A549 (cell line): ENCODE measurements around the gene RPS6KB2. TPM values are rescaled to one million over a fixed set of nuclear protein-coding genes. Genes with fewer than 3 reads are reported as not detected.
A peak's percentile ranks its signal among the peaks of the same experiment; 100 is the strongest.

Experiments
- ATAC-seq, 2 experiments: fragments of 200-7000 bp in 1 of 2; fragments of >200 bp in 1 of 2; cut with Nextera tagmentation in 1 of 2; cut with Tn5 transposase in 1 of 2; 3 replicates each; pipeline versions ENCODE4 v1.8.0 to v1.9.1; 2018 to 2020; ENCODE audit warnings: mild to moderate bottlenecking in 1 of 2, moderate library complexity in 1 of 2
- CTCF ChIA-PET: fragments of 300-600 bp; sonication (Branson Sonifier 250); formaldehyde crosslinking; extraction: SDS; loops from one replicate; lab custom pipeline; 2021; ENCODE audit warnings: antibody characterized with exemption, inconsistent platforms; lab: Yijun Ruan, JAX
- POLR2A ChIA-PET: fragments of 350-600 bp; formaldehyde crosslinking; extraction: SDS; loops from one replicate; lab custom pipeline; 2021; ENCODE audit warnings: antibody characterized with exemption, inconsistent platforms; lab: Yijun Ruan, JAX
- DNase-seq, 2 experiments: peaks; one replicate each; pipeline versions ENCODE4 v3.0.0 to v3.0.0-alpha.2; 2011 to 2016; ENCODE audit warnings: low read depth in 1 of 2, low spot score in 1 of 2
- FAIRE-seq: peaks from 2 replicates; lab custom pipeline; 2011; peaks lifted over from hg19 to GRCh38; lab: Jason Lieb, UNC
- H3K27ac ChIP-seq, 2 experiments: fragments of >200 bp; sonication (Bioruptor Twin); formaldehyde crosslinking; 3 replicates each; pipeline ENCODE4 v1.5.1; 2016 to 2017
- H3K4me1 ChIP-seq: fragments of >200 bp; sonication (Bioruptor Twin); formaldehyde crosslinking; 3 replicates; pipeline ENCODE4 v1.6.1; 2016
- H3K4me2 ChIP-seq: fragments of >200 bp; sonication (Bioruptor Twin); formaldehyde crosslinking; 3 replicates; pipeline ENCODE4 v1.6.1; 2016
- H3K4me3 ChIP-seq: fragments of >200 bp; sonication (Bioruptor Twin); formaldehyde crosslinking; 3 replicates; pipeline ENCODE4 v1.5.1; 2016
- H3K9me3 ChIP-seq: fragments of >200 bp; sonication (Bioruptor Twin); formaldehyde crosslinking; 3 replicates; pipeline ENCODE4 v1.6.1; 2016
- CBX2 ChIP-seq: fragments of 200-600 bp; sonication (generic); IDR thresholded peaks from 2 replicates; pipeline ENCODE4 v1.6.1; 2016; ENCODE audit warnings: low read depth, mild to moderate bottlenecking, borderline replicate concordance
- CHD2 ChIP-seq: fragments of 150-350 bp; IDR thresholded peaks from 2 replicates; pipeline ENCODE4 v1.6.1; 2014; ENCODE audit warnings: low read length; ENCODE audit not compliant: partially characterized antibody
- CHD4 ChIP-seq: fragments of 200-600 bp; sonication (generic); IDR thresholded peaks from 2 replicates; pipeline ENCODE4 v1.6.1; 2016; ENCODE audit warnings: antibody characterized with exemption, mild to moderate bottlenecking, borderline replicate concordance
- EP300 ChIP-seq, 2 experiments: fragments of >200 bp; sonication (Bioruptor Twin); formaldehyde crosslinking; IDR thresholded peaks; 2 replicates in 1 of 2; 3 replicates in 1 of 2; pipeline ENCODE4 v1.6.1; 2016 to 2017
- ESRRA ChIP-seq: fragments of 150-350 bp; IDR thresholded peaks from 2 replicates; pipeline ENCODE4 v1.6.1; 2014; ENCODE audit warnings: mild to moderate bottlenecking, low read length, borderline replicate concordance
- FOSB ChIP-seq: fragments of 250-450 bp; sonication (Bioruptor Pico); IDR thresholded peaks from 2 replicates; pipeline ENCODE4 v1.5.0; 2020; ENCODE audit warnings: mild to moderate bottlenecking, moderate library complexity
- FOSL2 ChIP-seq, 2 experiments: fragments of 450-650 bp in 1 of 2; fragments of >200 bp in 1 of 2; sonication (Bioruptor Twin) in 1 of 2; formaldehyde crosslinking; IDR thresholded peaks; 2 replicates each; pipeline versions ENCODE4 v1.5.0 to v1.6.1; 2016 to 2020; ENCODE audit warnings: mild to moderate bottlenecking in 1 of 2, moderate library complexity in 1 of 2
- HDAC2 ChIP-seq: fragments of 200-600 bp; sonication (generic); IDR thresholded peaks from 2 replicates; pipeline ENCODE4 v1.6.1; 2016
- HOXA7 ChIP-seq: fragments of 250-450 bp; sonication (Bioruptor Pico); IDR thresholded peaks from 2 replicates; pipeline ENCODE4 v1.5.0; 2020; ENCODE audit warnings: mild to moderate bottlenecking, moderate library complexity
- HOXB5 ChIP-seq: fragments of 250-450 bp; sonication (Bioruptor Pico); IDR thresholded peaks from 2 replicates; pipeline ENCODE4 v1.5.0; 2020; ENCODE audit warnings: mild to moderate bottlenecking, moderate library complexity
- JUN ChIP-seq, 2 experiments: fragments of >200 bp; sonication (Bioruptor Twin); formaldehyde crosslinking; IDR thresholded peaks; 2 replicates in 1 of 2; 3 replicates in 1 of 2; pipeline ENCODE4 v1.6.1; 2016 to 2017
- KDM1A ChIP-seq: fragments of 200-600 bp; sonication (generic); IDR thresholded peaks from 2 replicates; pipeline ENCODE4 v1.6.1; 2016; ENCODE audit warnings: low read depth, mild to moderate bottlenecking
- MAZ ChIP-seq: fragments of 150-350 bp; IDR thresholded peaks from 2 replicates; pipeline ENCODE4 v1.6.1; 2014; ENCODE audit warnings: antibody characterized with exemption, low read depth, low read length, borderline replicate concordance
- MYC ChIP-seq: IDR thresholded peaks from 2 replicates; pipeline ENCODE4 v1.6.1; 2012; ENCODE audit warnings: mild to moderate bottlenecking, inconsistent platforms, low read length, improper control_type of control experiment, borderline replicate concordance
- PHF8 ChIP-seq: fragments of 200-600 bp; sonication (generic); IDR thresholded peaks from 2 replicates; pipeline ENCODE4 v1.6.1; 2016; ENCODE audit warnings: low read depth, mild to moderate bottlenecking, antibody characterized with exemption, moderate library complexity, borderline replicate concordance
- POLR2A ChIP-seq: IDR thresholded peaks from 2 replicates; pipeline ENCODE4 v1.6.1; 2012; ENCODE audit warnings: mild to moderate bottlenecking, low read length
- SMC3 ChIP-seq: fragments of >200 bp; sonication (Bioruptor Twin); formaldehyde crosslinking; IDR thresholded peaks from 3 replicates; pipeline ENCODE4 v1.6.1; 2018; ENCODE audit warnings: inconsistent platforms
- SREBF2 ChIP-seq: fragments of 450-650 bp; IDR thresholded peaks from 2 replicates; pipeline ENCODE4 v1.6.1; 2014; ENCODE audit warnings: mild to moderate bottlenecking, moderate library complexity
- ZC3H11A ChIP-seq: fragments of 450-650 bp; IDR thresholded peaks from 2 replicates; pipeline ENCODE4 v1.6.1; 2014; ENCODE audit warnings: antibody characterized with exemption, mild to moderate bottlenecking
- ZNF302 ChIP-seq: fragments of 250-450 bp; sonication (Bioruptor Pico); IDR thresholded peaks from 2 replicates; pipeline ENCODE4 v1.9.0; 2021; ENCODE audit warnings: inconsistent platforms, mild to moderate bottlenecking, moderate library complexity
- ZSCAN20 ChIP-seq: fragments of 250-450 bp; sonication (Bioruptor Pico); IDR thresholded peaks from 2 replicates; pipeline ENCODE4 v1.8.0; 2022; ENCODE audit warnings: mild to moderate bottlenecking, moderate library complexity
- WGBS: methylation state at CpG from one replicate; pipeline ENCODE4 v1.1.6; 2017; ENCODE audit errors: missing lambda C conversion rate; 5-methylcytosine and 5-hydroxymethylcytosine counted together
- polyA plus RNA-seq, 4 experiments: library from polyadenylated mRNA; depleted of rRNA in 3 of 4; stranded (reverse); fragments of >200 nt; fragmentation: RNase III in 1 of 4; extraction: RNeasy Plus Mini Kit Qiagen cat#74134 plus additional on column Dnase treatment in 1 of 4; gene quantifications; 2 replicates in 3 of 4; 3 replicates in 1 of 4; pipeline ENCODE4 v1.2.3, GENCODE V29; 2011 to 2017
- TF ChIP-seq, protein P1 (sequence below): IDR thresholded peaks from 2 replicates; pipeline ENCODE4 v1.6.1; 2012; ENCODE audit warnings: low read depth, borderline replicate concordance
- TF ChIP-seq, protein P2 (sequence below): fragments of 450-650 bp; IDR thresholded peaks from 2 replicates; pipeline ENCODE4 v1.6.1; 2014; ENCODE audit warnings: antibody characterized with exemption
- TF ChIP-seq, protein P3 (sequence below): fragments of >200 bp; sonication (Bioruptor Twin); formaldehyde crosslinking; IDR thresholded peaks from 2 replicates; pipeline ENCODE4 v1.6.1; 2016
- TF ChIP-seq, protein P4 (sequence below): IDR thresholded peaks from 2 replicates; pipeline ENCODE4 v1.6.1; 2012
- TF ChIP-seq, protein P5 (sequence below): fragments of >200 bp; sonication (Bioruptor Twin); formaldehyde crosslinking; IDR thresholded peaks from 3 replicates; pipeline ENCODE4 v1.5.1; 2016

The RPS6KB2 gene
- polyA plus RNA-seq, 2 of the 4 experiments (the other 2 are of a cell fraction) = 40.9 to 47.9 TPM

DNA sequence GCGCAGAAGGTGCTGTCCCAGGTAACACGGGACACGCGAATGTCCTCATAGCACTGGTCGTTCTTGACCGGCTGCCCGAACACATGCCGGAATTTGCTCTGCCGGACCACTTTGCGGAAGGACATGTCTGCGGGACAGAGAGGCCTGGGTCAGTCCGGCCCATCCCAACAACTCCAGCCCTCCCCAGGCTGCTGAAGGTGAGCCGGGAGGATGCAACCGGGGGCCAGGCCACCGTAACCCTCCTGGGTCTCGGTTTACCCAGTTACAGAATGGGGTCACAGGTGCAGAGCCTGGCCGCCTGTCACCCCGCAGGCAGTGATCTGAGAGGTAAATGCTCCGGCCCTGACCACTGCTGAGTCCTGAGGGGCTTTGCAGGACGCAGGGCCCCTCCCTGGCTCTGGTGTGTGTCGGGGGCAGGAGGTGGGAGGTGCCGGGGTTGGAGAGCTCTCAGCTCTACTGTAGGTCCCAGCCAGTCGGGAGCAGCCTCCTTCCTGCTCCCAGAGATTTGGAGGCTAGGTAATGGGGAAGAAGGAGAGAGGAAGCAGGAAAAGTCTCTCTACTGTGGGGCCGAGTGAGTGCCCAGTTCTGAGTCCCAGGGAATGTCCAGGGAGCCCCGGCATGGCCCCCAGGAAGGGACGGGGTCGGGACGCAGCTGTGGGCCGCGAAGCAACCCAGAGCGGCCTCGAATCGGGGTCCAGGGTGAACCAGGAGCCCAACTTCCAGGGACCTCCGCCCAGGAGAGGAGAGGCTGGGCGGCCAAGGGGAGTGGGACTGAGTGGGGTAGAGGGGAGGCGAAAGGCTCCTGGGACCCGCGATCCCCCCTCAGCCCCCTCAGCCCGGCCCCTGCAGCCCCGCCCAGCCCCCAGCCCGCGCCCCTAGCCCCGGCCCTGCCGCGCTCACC, 14.5 kb downstream of the RPS6KB2 start:
- POLR2A ChIA-PET = interaction anchor here (0.6 kb wide), 1 partner anchor 26 kb away, joined by 4 read pairs; the partner anchor contains the start of gene TMEM134
- FAIRE-seq (no peak), ATAC-seq (peak; percentile 11 to 22; a peak in 5 of 6 replicates), DNase-seq (no peak)
- Histone ChIP-seq H3K9me3 (no peaks in the 10 kb centered on the region), H3K4me3 (peak overlapping the region; percentile 97), H3K4me1 (peaks cover 16% of the 10 kb centered on the region), H3K4me2 (peak overlapping the region; percentile 95), H3K27ac (peak overlapping the region; percentile 93 to 94)
- 53% methylated on average over 27 of the region's 45 CpGs for WGBS
- CTCF ChIA-PET = no interaction called here
- no peak for TF ChIP-seq MAZ
- TF ChIP-seq, protein P1, sequence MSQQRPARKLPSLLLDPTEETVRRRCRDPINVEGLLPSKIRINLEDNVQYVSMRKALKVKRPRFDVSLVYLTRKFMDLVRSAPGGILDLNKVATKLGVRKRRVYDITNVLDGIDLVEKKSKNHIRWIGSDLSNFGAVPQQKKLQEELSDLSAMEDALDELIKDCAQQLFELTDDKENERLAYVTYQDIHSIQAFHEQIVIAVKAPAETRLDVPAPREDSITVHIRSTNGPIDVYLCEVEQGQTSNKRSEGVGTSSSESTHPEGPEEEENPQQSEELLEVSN = 0 out of 2 replicates have a peak, but pooled peaks have one; percentile 1

DNA sequence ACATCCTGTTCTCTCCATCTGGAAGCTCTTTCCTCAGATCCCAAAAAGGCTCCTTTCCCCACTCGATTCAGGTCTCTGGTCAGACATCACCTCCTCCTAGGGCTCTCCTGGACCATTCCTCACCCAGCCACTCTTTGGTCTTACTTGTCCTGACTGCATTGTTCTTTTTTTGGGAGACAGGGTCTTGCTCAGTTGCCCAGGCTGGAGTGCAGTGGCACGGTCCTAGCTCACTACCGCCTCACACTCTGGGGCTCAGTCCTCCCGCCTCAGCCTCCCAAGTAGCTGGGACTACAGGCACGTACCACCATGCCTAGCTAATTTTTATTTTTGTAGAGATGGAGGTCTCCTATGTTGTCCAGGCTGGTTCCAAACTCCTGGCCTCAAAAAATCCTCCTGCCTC, 17.2 kb downstream of the RPS6KB2 start:
- DNase-seq = no peak
- no peak for TF ChIP-seq ESRRA
- TF ChIP-seq HOXA7 = no peak
- TF ChIP-seq SMC3 = no peak
- no peak for TF ChIP-seq EP300 (IDR thresholded peaks at IDR 0.05)
- TF ChIP-seq ZC3H11A = no peak
- no peak for TF ChIP-seq JUN (IDR thresholded peaks at IDR 0.05)
- TF ChIP-seq, protein P2, sequence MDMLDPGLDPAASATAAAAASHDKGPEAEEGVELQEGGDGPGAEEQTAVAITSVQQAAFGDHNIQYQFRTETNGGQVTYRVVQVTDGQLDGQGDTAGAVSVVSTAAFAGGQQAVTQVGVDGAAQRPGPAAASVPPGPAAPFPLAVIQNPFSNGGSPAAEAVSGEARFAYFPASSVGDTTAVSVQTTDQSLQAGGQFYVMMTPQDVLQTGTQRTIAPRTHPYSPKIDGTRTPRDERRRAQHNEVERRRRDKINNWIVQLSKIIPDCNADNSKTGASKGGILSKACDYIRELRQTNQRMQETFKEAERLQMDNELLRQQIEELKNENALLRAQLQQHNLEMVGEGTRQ = no peak
- TF ChIP-seq SREBF2 = no peak
- TF ChIP-seq ZSCAN20 (CRISPR knock-in tag) = no peak
- no peak for TF ChIP-seq KDM1A
- TF ChIP-seq, all 56 proteins: peak for 0
- ATAC-seq = no peak
- Histone ChIP-seq H3K9me3 (no peaks in the 10 kb centered on the region), H3K27ac (no peak overlapping the region), H3K4me3 (no peak overlapping the region), H3K4me1 (peaks cover 12% of the 10 kb centered on the region), H3K4me2 (no peak overlapping the region)
- WGBS = 85% methylated on average over 5 of the region's 5 CpGs
- POLR2A ChIA-PET = no interaction called here
- no peak for FAIRE-seq
- CTCF ChIA-PET = interaction anchor here (1.0 to 1.5 kb wide), 2 partner anchors 15 to 22 kb away, joined by 3 to 4 read pairs; no protein-coding TSS in a partner anchor

DNA sequence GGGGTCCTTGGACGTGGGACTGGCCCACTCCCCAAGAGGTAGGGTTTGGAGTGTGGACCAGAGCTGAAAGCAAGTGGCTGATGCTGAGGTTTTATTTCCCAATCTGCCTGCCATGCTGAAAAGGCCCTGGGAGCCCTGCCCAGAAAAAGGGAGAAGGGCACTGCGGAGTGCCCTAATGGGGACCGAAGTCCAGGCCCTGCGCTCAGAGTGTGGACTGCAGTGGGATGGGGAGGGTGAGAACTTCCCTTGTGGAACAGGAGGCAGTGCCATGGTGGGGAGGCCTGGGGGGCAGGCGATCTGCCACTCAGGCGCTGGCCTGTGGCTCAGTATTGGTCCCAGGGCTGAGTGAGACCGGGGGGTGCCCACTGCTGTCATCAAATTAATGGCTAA, 19.9 kb downstream of the RPS6KB2 start:
- POLR2A ChIA-PET = no interaction called here
- Histone ChIP-seq H3K4me2 (no peak overlapping the region), H3K4me1 (peaks cover 8% of the 10 kb centered on the region; the same call in 2 of the 3 replicates), H3K27ac (no peak overlapping the region), H3K9me3 (no peaks in the 10 kb centered on the region), H3K4me3 (no peak overlapping the region)
- DNase-seq = no peak
- TF ChIP-seq ZNF302 (CRISPR knock-in tag) (no peak), FOSL2 (IDR thresholded peaks at IDR 0.05) (no peak), FOSL2 (CRISPR knock-in tag; IDR thresholded peaks at IDR 0.05) (no peak), HOXB5 (CRISPR knock-in tag) (no peak), POLR2A (no peak), CBX2 (no peak), ZC3H11A (no peak), CHD4 (no peak), SREBF2 (no peak), HDAC2 (no peak), CHD2 (no peak), FOSB (CRISPR knock-in tag) (no peak), PHF8 (no peak), MYC (no peak)
- TF ChIP-seq, protein P3, sequence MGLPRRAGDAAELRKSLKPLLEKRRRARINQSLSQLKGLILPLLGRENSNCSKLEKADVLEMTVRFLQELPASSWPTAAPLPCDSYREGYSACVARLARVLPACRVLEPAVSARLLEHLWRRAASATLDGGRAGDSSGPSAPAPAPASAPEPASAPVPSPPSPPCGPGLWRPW = no peak
- TF ChIP-seq, protein P1 = no peak
- TF ChIP-seq, protein P4, sequence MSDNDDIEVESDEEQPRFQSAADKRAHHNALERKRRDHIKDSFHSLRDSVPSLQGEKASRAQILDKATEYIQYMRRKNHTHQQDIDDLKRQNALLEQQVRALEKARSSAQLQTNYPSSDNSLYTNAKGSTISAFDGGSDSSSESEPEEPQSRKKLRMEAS = no peak
- TF ChIP-seq, protein P5, sequence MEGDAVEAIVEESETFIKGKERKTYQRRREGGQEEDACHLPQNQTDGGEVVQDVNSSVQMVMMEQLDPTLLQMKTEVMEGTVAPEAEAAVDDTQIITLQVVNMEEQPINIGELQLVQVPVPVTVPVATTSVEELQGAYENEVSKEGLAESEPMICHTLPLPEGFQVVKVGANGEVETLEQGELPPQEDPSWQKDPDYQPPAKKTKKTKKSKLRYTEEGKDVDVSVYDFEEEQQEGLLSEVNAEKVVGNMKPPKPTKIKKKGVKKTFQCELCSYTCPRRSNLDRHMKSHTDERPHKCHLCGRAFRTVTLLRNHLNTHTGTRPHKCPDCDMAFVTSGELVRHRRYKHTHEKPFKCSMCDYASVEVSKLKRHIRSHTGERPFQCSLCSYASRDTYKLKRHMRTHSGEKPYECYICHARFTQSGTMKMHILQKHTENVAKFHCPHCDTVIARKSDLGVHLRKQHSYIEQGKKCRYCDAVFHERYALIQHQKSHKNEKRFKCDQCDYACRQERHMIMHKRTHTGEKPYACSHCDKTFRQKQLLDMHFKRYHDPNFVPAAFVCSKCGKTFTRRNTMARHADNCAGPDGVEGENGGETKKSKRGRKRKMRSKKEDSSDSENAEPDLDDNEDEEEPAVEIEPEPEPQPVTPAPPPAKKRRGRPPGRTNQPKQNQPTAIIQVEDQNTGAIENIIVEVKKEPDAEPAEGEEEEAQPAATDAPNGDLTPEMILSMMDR = no peak
- CTCF ChIA-PET = interaction anchor here (2.1 kb wide), 1 partner anchor 11 kb away, joined by 11 read pairs; no protein-coding TSS in a partner anchor
- no peak for ATAC-seq
- FAIRE-seq = no peak
- WGBS = 82% methylated on average over 7 of the region's 7 CpGs
